Ovary (tissue), 9 donors: ENCODE data around the gene PRR16. TPM values are rescaled to one million over a fixed set of nuclear protein-coding genes. Genes with fewer than 3 reads are reported as not detected.

Experiments
- DNase-seq, 5 donors: peaks; one replicate each; pipeline ENCODE4 v3.0.0-alpha.2; 2019 to 2020
- H3K27ac ChIP-seq, 2 donors: fragments of 200-600 bp; one replicate each; pipeline versions ENCODE4 v1.5.1 to v1.8.0; 2019 to 2022
- H3K27me3 ChIP-seq: fragments of 200-600 bp; one replicate; pipeline ENCODE4 v1.8.0; 2022
- H3K36me3 ChIP-seq: fragments of 200-600 bp; sonication (generic); one replicate; pipeline ENCODE4 v1.5.1; 2019
- H3K4me1 ChIP-seq: one replicate; pipeline ENCODE4 v1.8.1; 2013; ENCODE audit warnings: mild to moderate bottlenecking, moderate library complexity; ENCODE audit not compliant: insufficient read depth
- H3K4me3 ChIP-seq: fragments of 200-600 bp; sonication (generic); one replicate; pipeline ENCODE4 v1.5.1; 2017
- H3K9me3 ChIP-seq, 2 donors: fragments of 200-600 bp in 1 of 2; sonication (generic) in 1 of 2; one replicate each; pipeline versions ENCODE4 v1.5.1 to v1.8.1; 2013 to 2019; ENCODE audit warnings: mild to moderate bottlenecking in 1 of 2, moderate library complexity in 1 of 2
- CTCF ChIP-seq, 3 donors: fragments of 450-650 bp in 2 of 3; fragments of 200-600 bp in 1 of 3; IDR thresholded peaks; one replicate each; pipeline versions ENCODE4 v1.5.1 to v1.8.0; 2016 to 2022; ENCODE audit warnings: antibody characterized with exemption in 3 of 3, mild to moderate bottlenecking in 1 of 3
- EP300 ChIP-seq: sonication (generic); formaldehyde crosslinking; IDR thresholded peaks from one replicate; pipeline ENCODE4 v1.6.1; 2017; ENCODE audit warnings: antibody characterized with exemption
- POLR2A ChIP-seq: fragments of 450-650 bp; IDR thresholded peaks from one replicate; pipeline ENCODE4 v1.6.1; 2017; ENCODE audit warnings: antibody characterized with exemption, mild to moderate bottlenecking, moderate library complexity
- WGBS, 3 donors: extraction: QIAGEN DNeasy Blood & Tissue Kit in 1 of 3; methylation state at CpG; one replicate each; pipeline versions ENCODE4 v1.1.5 to v1.1.7; 2013 to 2017; 5-methylcytosine and 5-hydroxymethylcytosine counted together
- intact Hi-C, 4 donors: fragments of 100-400 bp; cut with DNase I; formaldehyde crosslinking; loops; one replicate each; pipeline versions ENCODE4 v1.11.0 to v1.15.1; 2022 to 2023
- polyA plus RNA-seq, 2 donors: library from polyadenylated mRNA; stranded (reverse); fragments of 200-250 nt in 1 of 2; fragments of 350-450 nt in 1 of 2; fragmentation: Illumina TruSeq in 1 of 2; extraction: RNeasy Lipid Tissue Mini Kit (QIAGEN cat#74804) in 1 of 2; gene quantifications; one replicate each; pipeline ENCODE4 v1.2.3, GENCODE V29; 2013 to 2014
- total RNA-seq, 7 donors: library from RNA; depleted of rRNA in 2 of 7; stranded (reverse); fragments of >200 nt in 2 of 7; fragmentation: NEBNext Ultra II Directional in 3 of 7; extraction: Animal tissue kit (Norgen Biotek cat#: 25700) in 3 of 7; gene quantifications; one replicate each; pipeline versions ENCODE4 v1.1.0 to v1.2.4, GENCODE V29; 2016 to 2023
- donor health status: DM: no; HTN: no; CAD: no; lungs with moderate emphysema.
- donor health status: DM: no; HTN: no; CAD: no.
- donor health status: Bipolar disorder and iron deficiency.
- donor health status: DM: yes; HTN: yes; CAD: no.
- donor health status: DM: no; HTN: no; CAD: no.
- donor health status: DM: yes; HTN: yes; CAD: no.

The PRR16 gene
- total and polyA plus RNA-seq, 9 donors = 1.5 to 11.0 (median 4.6) TPM

- Histone ChIP-seq H3K4me1 (no peaks in the 10 kb centered on the region), H3K27ac (no peak overlapping the region), H3K36me3 (no peaks in the 10 kb centered on the region), H3K9me3 (no peaks in the 10 kb centered on the region), H3K4me3 (no peak overlapping the region), H3K27me3 (no peaks in the 10 kb centered on the region)
- DNase-seq = no peak
- intact Hi-C loops = no loop called here
- 18 to 85% (median 48%) methylated on average over 2 of the region's 2 CpGs for WGBS, 3 donors
- TF ChIP-seq POLR2A = no peak
- TF ChIP-seq EP300 = no peak
- TF ChIP-seq CTCF (IDR thresholded peaks at IDR 0.05) = no peak
These were observed 118.5 kb downstream of the PRR16 start for GRCh38 chr5:120582635-120583034.

- Histone ChIP-seq H3K27ac (no peak overlapping the region), H3K4me1 (no peaks in the 10 kb centered on the region), H3K27me3 (no peaks in the 10 kb centered on the region), H3K9me3 (no peaks in the 10 kb centered on the region), H3K4me3 (no peak overlapping the region), H3K36me3 (no peaks in the 10 kb centered on the region)
- 69 to 80% (median 78%) methylated on average over 1 of the region's 1 CpG for WGBS, 3 donors
- DNase-seq = no peak
- intact Hi-C loops = no loop called here
- TF ChIP-seq CTCF (IDR thresholded peaks at IDR 0.05) (no peak), EP300 (no peak), POLR2A (no peak)
These were observed 122.5 kb downstream of the PRR16 start for GRCh38 chr5:120586646-120587045.

- Histone ChIP-seq H3K4me1 (no peaks in the 10 kb centered on the region), H3K4me3 (no peak overlapping the region), H3K9me3 (no peaks in the 10 kb centered on the region), H3K27me3 (no peaks in the 10 kb centered on the region), H3K27ac (no peak overlapping the region), H3K36me3 (no peaks in the 10 kb centered on the region)
- 9 to 16% (median 9%) methylated on average over 2 of the region's 2 CpGs for WGBS, 3 donors
- TF ChIP-seq POLR2A (no peak), EP300 (no peak), CTCF (IDR thresholded peaks at IDR 0.05) (no peak)
- intact Hi-C loops = no loop called here
- no peak for DNase-seq
These were observed 127.8 kb downstream of the PRR16 start for GRCh38 chr5:120591911-120592310.

GRCh38 chr5:120599576-120599975, 135.5 kb downstream of the PRR16 start:
- DNase-seq = no peak
- Histone ChIP-seq H3K36me3 (no peaks in the 10 kb centered on the region), H3K4me3 (no peak overlapping the region), H3K4me1 (no peaks in the 10 kb centered on the region), H3K27me3 (no peaks in the 10 kb centered on the region), H3K27ac (no peak overlapping the region), H3K9me3 (no peaks in the 10 kb centered on the region)
- no peak for TF ChIP-seq CTCF (IDR thresholded peaks at IDR 0.05)
- TF ChIP-seq POLR2A = no peak
- TF ChIP-seq EP300 = no peak
- intact Hi-C loops = no loop called here
- 2 to 22% (median 6%) methylated on average over 2 of the region's 2 CpGs for WGBS, 3 donors

GRCh38 chr5:120600639-120601038, 136.5 kb downstream of the PRR16 start:
- Histone ChIP-seq H3K9me3 (no peaks in the 10 kb centered on the region), H3K4me3 (no peak overlapping the region), H3K36me3 (no peaks in the 10 kb centered on the region), H3K4me1 (no peaks in the 10 kb centered on the region), H3K27me3 (no peaks in the 10 kb centered on the region), H3K27ac (no peak overlapping the region)
- intact Hi-C loops = no loop called here
- TF ChIP-seq CTCF (IDR thresholded peaks at IDR 0.05) = no peak
- TF ChIP-seq POLR2A = no peak
- TF ChIP-seq EP300 = no peak
- WGBS, 3 donors = 93 to 98% (median 93%) methylated on average over 4 of the region's 4 CpGs
- DNase-seq = no peak
